ENCODE results near the gene PPP1R15B.

PPP1R15B gene

DNA sequence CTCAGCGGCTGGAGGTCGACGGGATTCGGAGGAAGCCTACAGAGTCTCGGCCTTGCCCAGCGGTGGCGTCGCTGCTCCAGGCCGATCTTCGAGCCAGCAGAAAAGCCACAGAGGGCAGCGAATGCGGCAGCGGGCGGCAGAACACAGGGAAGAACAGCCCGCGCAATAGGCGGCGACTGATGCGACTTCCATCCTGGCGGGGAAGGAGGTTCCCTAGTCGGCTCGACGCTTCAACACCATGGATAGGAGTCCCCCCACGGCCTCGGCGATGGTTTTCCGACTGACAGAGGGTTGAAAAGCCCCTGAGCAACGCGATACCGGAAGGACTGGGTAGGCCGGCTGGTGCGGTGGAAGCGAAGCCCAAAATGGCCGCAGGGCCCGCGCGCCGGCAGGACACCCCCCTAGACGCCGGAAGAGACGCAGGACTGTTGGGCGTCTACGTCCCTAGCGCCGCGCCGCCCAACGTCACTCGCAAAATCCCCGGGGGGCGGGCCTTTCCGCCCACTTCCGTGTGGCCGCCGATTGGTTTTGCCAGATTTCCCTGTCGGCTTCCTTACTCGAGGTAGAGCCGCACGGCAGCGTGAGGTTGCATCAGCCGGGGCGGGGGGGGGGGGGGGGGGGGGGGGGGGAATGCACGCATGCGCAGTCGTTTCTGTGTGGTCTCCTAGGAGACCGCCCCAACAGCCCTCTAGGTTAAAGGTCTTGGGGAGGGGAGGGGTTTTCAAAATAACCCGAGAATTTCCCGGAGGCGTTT lies at the start of gene PPP1R15B:
PPP1R15B (minus strand) TSS at position 367 of the 754 bp plus-strand sequence. CDS start 406 bp downstream, outside the sequence.
- TF ChIP-seq MAX (IDR thresholded peaks at IDR 0.05) (peak; percentile 83), CEBPB (IDR thresholded peaks at IDR 0.05) (peak; percentile 87), FOXM1 (IDR thresholded peaks at IDR 0.05; ENCODE audit: borderline replicate concordance, low read depth) (no peak), TCF12 (IDR thresholded peaks at IDR 0.05; ENCODE audit: low read depth) (peak; percentile 60), EGR1 (IDR thresholded peaks at IDR 0.05) (peak; percentile 39; the same call in 1 of the 2 replicates), RAD21 (IDR thresholded peaks at IDR 0.05; ENCODE audit: low read depth) (no peak), NFIC (IDR thresholded peaks at IDR 0.05) (no peak), USF1 (IDR thresholded peaks at IDR 0.05) (peak; percentile 2; the same call in 1 of the 2 replicates), EP300 (IDR thresholded peaks at IDR 0.05; ENCODE audit: borderline replicate concordance) (peak; percentile 47; the same call in 1 of the 2 replicates), ZBTB7A (IDR thresholded peaks at IDR 0.05; ENCODE audit: low read depth) (no peak), YY1 (IDR thresholded peaks at IDR 0.05; ENCODE audit: low read depth) (peak; percentile 96), CREB1 (IDR thresholded peaks at IDR 0.05; ENCODE audit: low read depth) (peak; percentile 90), REST (IDR thresholded peaks at IDR 0.05; ENCODE audit: low read depth) (no peak), TAF1 (IDR thresholded peaks at IDR 0.05; ENCODE audit: low read depth) (peak; percentile 94), TEAD4 (IDR thresholded peaks at IDR 0.05) (no peak)

DNA sequence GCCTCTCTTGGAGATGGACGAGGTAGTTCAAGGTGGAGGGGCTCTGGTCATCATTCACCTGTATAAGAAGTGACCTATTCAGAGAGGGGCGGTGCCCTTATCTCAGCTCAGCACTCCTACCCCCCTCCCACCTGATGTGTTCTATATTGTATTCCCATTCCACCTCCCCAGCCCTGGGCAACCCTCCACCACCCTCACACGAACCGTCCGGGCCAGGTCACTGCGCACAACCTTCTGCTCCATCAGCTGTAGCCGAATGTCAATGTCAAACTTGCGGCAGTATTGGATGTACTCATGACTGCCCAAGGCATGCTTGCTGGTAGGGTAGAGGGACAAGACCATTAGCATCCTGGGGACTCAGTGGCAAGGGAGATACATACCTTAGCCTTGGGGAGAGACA lies 48.7 kb upstream of the PPP1R15B start:
- TF ChIP-seq EP300 (IDR thresholded peaks at IDR 0.05; ENCODE audit: borderline replicate concordance) (no peak), USF1 (IDR thresholded peaks at IDR 0.05) (no peak), FOXM1 (IDR thresholded peaks at IDR 0.05; ENCODE audit: borderline replicate concordance, low read depth) (no peak), TCF12 (IDR thresholded peaks at IDR 0.05; ENCODE audit: low read depth) (no peak), CEBPB (IDR thresholded peaks at IDR 0.05) (no peak), CREB1 (IDR thresholded peaks at IDR 0.05; ENCODE audit: low read depth) (no peak), EGR1 (IDR thresholded peaks at IDR 0.05) (no peak), ZBTB7A (IDR thresholded peaks at IDR 0.05; ENCODE audit: low read depth) (no peak), NFIC (IDR thresholded peaks at IDR 0.05) (no peak), RAD21 (IDR thresholded peaks at IDR 0.05; ENCODE audit: low read depth) (no peak), REST (IDR thresholded peaks at IDR 0.05; ENCODE audit: low read depth) (no peak), MAX (IDR thresholded peaks at IDR 0.05) (no peak), TAF1 (IDR thresholded peaks at IDR 0.05; ENCODE audit: low read depth) (no peak), YY1 (IDR thresholded peaks at IDR 0.05; ENCODE audit: low read depth) (no peak), TEAD4 (IDR thresholded peaks at IDR 0.05) (no peak)

DNA sequence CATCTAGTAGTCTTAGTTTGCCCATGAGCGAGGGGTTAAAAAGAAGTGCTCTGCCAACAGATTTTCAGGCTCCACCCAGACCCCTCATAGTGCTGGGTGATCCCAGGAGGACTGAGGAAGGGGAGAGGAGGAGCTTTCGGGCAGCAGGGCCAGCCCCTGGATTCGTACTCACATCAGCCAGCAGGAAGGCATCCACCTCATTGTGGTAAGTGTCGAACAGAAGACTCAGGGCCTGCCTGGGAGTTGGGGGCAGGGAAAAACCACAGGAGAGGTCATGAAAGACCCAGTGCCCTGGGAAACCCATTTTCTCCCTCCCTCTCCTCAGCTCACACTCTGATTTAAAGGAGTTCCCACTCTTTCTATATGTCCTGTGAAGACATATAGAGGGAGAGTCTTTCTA lies 48.1 kb upstream of the PPP1R15B start:
- TF ChIP-seq EP300 (IDR thresholded peaks at IDR 0.05; ENCODE audit: borderline replicate concordance) (no peak), EGR1 (IDR thresholded peaks at IDR 0.05) (no peak), CREB1 (IDR thresholded peaks at IDR 0.05; ENCODE audit: low read depth) (no peak), USF1 (IDR thresholded peaks at IDR 0.05) (no peak), REST (IDR thresholded peaks at IDR 0.05; ENCODE audit: low read depth) (no peak), YY1 (IDR thresholded peaks at IDR 0.05; ENCODE audit: low read depth) (no peak), FOXM1 (IDR thresholded peaks at IDR 0.05; ENCODE audit: borderline replicate concordance, low read depth) (no peak), NFIC (IDR thresholded peaks at IDR 0.05) (no peak)

Measured in Ishikawa (cell line).